ENCODE measurements around the gene CACNA1E.

CACNA1E gene

GRCh38 chr1:181496759-181497158, 13.4 kb downstream of the CACNA1E start (continued):
- TF ChIP-seq TSHZ2 (CRISPR knock-in tag; IDR thresholded peaks at IDR 0.05), result no peak

GRCh38 chr1:181497870-181498269, 14.6 kb downstream of the CACNA1E start:
- no peak for ATAC-seq

GRCh38 chr1:181499825-181500224, 16.5 kb downstream of the CACNA1E start:
- no peak for ATAC-seq
- TF ChIP-seq CREB5 (CRISPR knock-in tag; IDR thresholded peaks at IDR 0.05; ENCODE audit: low read depth) (no peak), BACH2 (CRISPR knock-in tag; IDR thresholded peaks at IDR 0.05; ENCODE audit: borderline replicate concordance) (no peak), TOX (CRISPR knock-in tag; IDR thresholded peaks at IDR 0.05; ENCODE audit: borderline replicate concordance) (no peak), ZFP30 (CRISPR knock-in tag; IDR thresholded peaks at IDR 0.05) (no peak), TSHZ2 (CRISPR knock-in tag; IDR thresholded peaks at IDR 0.05) (no peak), ZNF8 (CRISPR knock-in tag; IDR thresholded peaks at IDR 0.05) (no peak), OSR1 (CRISPR knock-in tag; IDR thresholded peaks at IDR 0.05) (no peak), GLIS3 (CRISPR knock-in tag; IDR thresholded peaks at IDR 0.05) (no peak), CSDC2 (CRISPR knock-in tag; IDR thresholded peaks at IDR 0.05) (no peak), ESRRG (CRISPR knock-in tag; IDR thresholded peaks at IDR 0.05) (no peak)

More at GRCh38 chr1:181497870-181498269, 14.6 kb downstream of the CACNA1E start:
- no peak for TF ChIP-seq ZNF565 (CRISPR knock-in tag; conservative IDR thresholded peaks at IDR 0.05; ENCODE audit: low read depth)
- no peak for TF ChIP-seq ISL1 (CRISPR knock-in tag; IDR thresholded peaks at IDR 0.05)
- TF ChIP-seq POU6F1 (CRISPR knock-in tag; IDR thresholded peaks at IDR 0.05; ENCODE audit: borderline replicate concordance, low read depth), result no peak
- no peak for TF ChIP-seq OSR1 (CRISPR knock-in tag; IDR thresholded peaks at IDR 0.05)
- TF ChIP-seq ZNF8 (CRISPR knock-in tag; IDR thresholded peaks at IDR 0.05), result no peak
- no peak for TF ChIP-seq BACH2 (CRISPR knock-in tag; IDR thresholded peaks at IDR 0.05; ENCODE audit: borderline replicate concordance)
- TF ChIP-seq PATZ1 (CRISPR knock-in tag; IDR thresholded peaks at IDR 0.05; ENCODE audit: borderline replicate concordance), result no peak
- TF ChIP-seq ZC3H10 (CRISPR knock-in tag; IDR thresholded peaks at IDR 0.05), result no peak
- TF ChIP-seq RARB (CRISPR knock-in tag; IDR thresholded peaks at IDR 0.05), result no peak

- no peak for ATAC-seq
- no peak for TF ChIP-seq OSR1 (CRISPR knock-in tag; IDR thresholded peaks at IDR 0.05)
- no peak for TF ChIP-seq ZFP3 (CRISPR knock-in tag; IDR thresholded peaks at IDR 0.05)
- no peak for TF ChIP-seq RARB (CRISPR knock-in tag; IDR thresholded peaks at IDR 0.05)
- no peak for TF ChIP-seq ZNF565 (CRISPR knock-in tag; conservative IDR thresholded peaks at IDR 0.05; ENCODE audit: low read depth)
- no peak for TF ChIP-seq PPARA (CRISPR knock-in tag; IDR thresholded peaks at IDR 0.05; ENCODE audit: borderline replicate concordance)
- no peak for TF ChIP-seq TSHZ2 (CRISPR knock-in tag; IDR thresholded peaks at IDR 0.05)
- TF ChIP-seq ZNF8 (CRISPR knock-in tag; IDR thresholded peaks at IDR 0.05), result no peak
- no peak for TF ChIP-seq ZFP30 (CRISPR knock-in tag; IDR thresholded peaks at IDR 0.05)
- TF ChIP-seq SNAI2 (CRISPR knock-in tag; IDR thresholded peaks at IDR 0.05), result no peak
- no peak for TF ChIP-seq ZC3H10 (CRISPR knock-in tag; IDR thresholded peaks at IDR 0.05)
- TF ChIP-seq PATZ1 (CRISPR knock-in tag; IDR thresholded peaks at IDR 0.05; ENCODE audit: borderline replicate concordance), result no peak
- TF ChIP-seq CSDC2 (CRISPR knock-in tag; IDR thresholded peaks at IDR 0.05), result no peak
- TF ChIP-seq BACH2 (CRISPR knock-in tag; IDR thresholded peaks at IDR 0.05; ENCODE audit: borderline replicate concordance), result no peak
- TF ChIP-seq ZNF70 (CRISPR knock-in tag; IDR thresholded peaks at IDR 0.05), result no peak
Observed at GRCh38 chr1:181500636-181501035, 17.3 kb downstream of the CACNA1E start.

Measured in SK-N-SH treated with all-trans-retinoic acid at 6 μM for 48 hours (cell line).